Peyer's patch (tissue), 4 donors: ENCODE data around the gene GMEB2. TPM values are rescaled to one million over a fixed set of nuclear protein-coding genes. Genes with fewer than 3 reads are reported as not detected.
A peak's percentile ranks its signal among the peaks of the same experiment; 100 is the strongest.
"Not testable (repeated sequence)": the region's sequence is repeated elsewhere in the genome, so short reads cannot be mapped to it uniquely, and the experiment has no call there.

ENCODE experiments used
- DNase-seq, 3 donors: peaks; one replicate each; pipeline ENCODE4 v3.0.0-alpha.2; 2017 to 2019
- H3K27ac ChIP-seq, 4 donors: fragments of 200-600 bp; sonication (generic); one replicate each; pipeline ENCODE4 v1.5.1; 2016 to 2019
- H3K27me3 ChIP-seq, 2 donors: fragments of 200-600 bp; sonication (generic); one replicate each; pipeline ENCODE4 v1.5.1; 2019
- H3K36me3 ChIP-seq, 3 donors: fragments of 200-600 bp; sonication (generic); one replicate each; pipeline ENCODE4 v1.5.1; 2016 to 2019
- H3K4me1 ChIP-seq, 4 donors: fragments of 200-600 bp; sonication (generic); one replicate each; pipeline ENCODE4 v1.5.1; 2016 to 2019
- H3K4me3 ChIP-seq, 4 donors: fragments of 200-600 bp; sonication (generic); 1 replicate in 3 of 4; 2 replicates in 1 of 4; pipeline ENCODE4 v1.5.1; 2016 to 2019; ENCODE audit warnings: mild to moderate bottlenecking in 1 of 4
- H3K9me3 ChIP-seq, 4 donors: fragments of 200-600 bp; sonication (generic); one replicate each; pipeline ENCODE4 v1.5.1; 2016 to 2019; ENCODE audit warnings: mild to moderate bottlenecking in 1 of 4
- POLR2A ChIP-seq, 2 donors: fragments of 450-650 bp; IDR thresholded peaks; one replicate each; pipeline ENCODE4 v1.5.1; 2017; ENCODE audit warnings: antibody characterized with exemption in 2 of 2, mild to moderate bottlenecking in 2 of 2, moderate library complexity in 2 of 2
- total RNA-seq, 4 donors: library from RNA; depleted of rRNA; stranded (reverse); fragments of >200 nt; gene quantifications; one replicate each; pipeline ENCODE4 v1.1.0, GENCODE V29; 2016
- TF ChIP-seq, protein P1 (sequence below), 6 experiments: fragments of 450-650 bp in 4 of 6; fragments of 200-600 bp in 2 of 6; sonication (generic) in 1 of 6; IDR thresholded peaks; one replicate each; pipeline ENCODE4 v1.5.1; 2017 to 2019; ENCODE audit warnings: antibody characterized with exemption in 6 of 6, mild to moderate bottlenecking in 3 of 6, moderate library complexity in 1 of 6

Gene GMEB2
- 10 to 100 TPM; 13.8 to 24.5 (median 17.1) TPM for total RNA-seq

DNA sequence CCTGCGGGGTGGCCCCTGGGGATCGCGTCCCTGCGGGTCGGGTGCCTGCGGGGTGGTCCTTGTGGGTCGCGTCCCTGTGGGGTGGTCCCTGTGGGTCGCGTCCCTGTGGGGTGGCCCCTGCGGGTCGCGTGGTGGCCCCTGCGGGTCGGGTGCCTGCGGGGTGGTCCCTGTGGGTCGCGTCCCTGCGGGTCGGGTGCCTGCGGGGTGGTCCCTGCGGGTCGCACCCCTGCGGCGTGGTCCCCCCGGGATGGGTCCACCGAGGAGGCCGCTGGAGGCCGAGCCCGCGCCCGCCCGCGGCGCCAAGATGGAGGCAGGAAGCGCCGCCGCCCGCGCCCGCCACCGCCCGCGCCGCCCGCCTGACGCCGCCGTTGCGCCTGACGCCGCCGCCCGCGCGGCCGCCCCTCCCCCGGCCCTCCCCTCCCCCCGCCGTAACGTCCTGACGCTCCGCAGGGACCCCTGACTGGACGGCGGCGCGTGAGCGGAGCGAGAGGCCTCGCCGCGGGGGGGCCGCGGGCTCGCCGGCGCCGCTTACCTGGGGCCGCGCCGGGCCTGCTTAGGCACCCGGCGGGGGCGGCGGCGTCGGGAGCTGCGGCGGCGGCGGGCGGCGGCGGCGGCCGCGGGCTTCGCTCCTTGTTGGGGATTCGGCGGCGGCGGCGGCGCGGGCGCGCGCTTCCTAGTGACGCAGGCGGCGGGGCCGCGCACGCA lies at the start of gene GMEB2:
GMEB2 (minus strand) TSS at position 678 of the 705 bp plus-strand sequence. CDS start 7,704 bp downstream, outside the sequence.
- H3K36me3 ChIP-seq = no peaks in the 10 kb centered on the region
- H3K27ac ChIP-seq = peak within 1 kb of the TSS; percentile 96 to 99 (median 98)
- TF ChIP-seq POLR2A (IDR thresholded peaks at IDR 0.05) = peak; percentile 34 to 64
- TF ChIP-seq, protein P1, sequence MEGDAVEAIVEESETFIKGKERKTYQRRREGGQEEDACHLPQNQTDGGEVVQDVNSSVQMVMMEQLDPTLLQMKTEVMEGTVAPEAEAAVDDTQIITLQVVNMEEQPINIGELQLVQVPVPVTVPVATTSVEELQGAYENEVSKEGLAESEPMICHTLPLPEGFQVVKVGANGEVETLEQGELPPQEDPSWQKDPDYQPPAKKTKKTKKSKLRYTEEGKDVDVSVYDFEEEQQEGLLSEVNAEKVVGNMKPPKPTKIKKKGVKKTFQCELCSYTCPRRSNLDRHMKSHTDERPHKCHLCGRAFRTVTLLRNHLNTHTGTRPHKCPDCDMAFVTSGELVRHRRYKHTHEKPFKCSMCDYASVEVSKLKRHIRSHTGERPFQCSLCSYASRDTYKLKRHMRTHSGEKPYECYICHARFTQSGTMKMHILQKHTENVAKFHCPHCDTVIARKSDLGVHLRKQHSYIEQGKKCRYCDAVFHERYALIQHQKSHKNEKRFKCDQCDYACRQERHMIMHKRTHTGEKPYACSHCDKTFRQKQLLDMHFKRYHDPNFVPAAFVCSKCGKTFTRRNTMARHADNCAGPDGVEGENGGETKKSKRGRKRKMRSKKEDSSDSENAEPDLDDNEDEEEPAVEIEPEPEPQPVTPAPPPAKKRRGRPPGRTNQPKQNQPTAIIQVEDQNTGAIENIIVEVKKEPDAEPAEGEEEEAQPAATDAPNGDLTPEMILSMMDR (IDR thresholded peaks at IDR 0.05) = no peak

GRCh38 chr20:63675681-63676368 lies 48.9 kb upstream of the GMEB2 start:
- Histone ChIP-seq H3K9me3 (no peaks in the 10 kb centered on the region), H3K4me3 (no peak overlapping the region), H3K36me3 (peaks cover 0 to 38% (median 0%) of the 10 kb centered on the region in 3 donors), H3K4me1 (no peaks in the 10 kb centered on the region), H3K27me3 (no peaks in the 10 kb centered on the region), H3K27ac (no peak overlapping the region)
- TF ChIP-seq, protein P1 (IDR thresholded peaks at IDR 0.05) = no peak
- no peak for TF ChIP-seq POLR2A (IDR thresholded peaks at IDR 0.05)
- DNase-seq = no peak

More for the DNA sequence above, at the start of gene GMEB2:
- H3K9me3 ChIP-seq = no peaks in the 10 kb centered on the region
- H3K4me3 ChIP-seq = peak within 1 kb of the TSS; percentile 92 to 100 (median 98)
- peak; percentile 61 to 92 (median 87) for DNase-seq
- H3K27me3 ChIP-seq = no peaks in the 10 kb centered on the region
- peaks cover 0 to 17% (median 3%) of the 10 kb centered on the region in 4 donors for H3K4me1 ChIP-seq

DNA sequence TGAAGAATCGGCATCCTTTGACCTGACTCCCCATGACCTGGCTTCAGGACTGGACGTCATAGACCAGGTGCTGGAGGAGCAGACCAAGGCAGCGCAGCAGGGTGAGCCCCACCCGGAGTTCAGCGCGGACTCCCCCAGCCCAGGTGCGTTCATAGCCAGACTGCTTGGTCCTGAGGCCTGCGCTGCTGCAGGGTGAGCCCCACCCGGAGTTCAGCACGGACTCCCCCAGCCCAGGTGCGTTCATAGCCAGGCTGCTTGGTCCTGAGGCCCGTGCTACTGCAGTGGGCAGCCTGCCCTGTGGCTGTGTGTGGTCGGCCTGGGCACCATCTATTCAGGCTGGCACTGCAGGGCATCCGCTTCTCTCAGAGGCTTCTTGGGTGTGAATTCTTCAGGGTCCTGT lies 47.0 kb upstream of the GMEB2 start:
- no peaks in the 10 kb centered on the region for H3K9me3 ChIP-seq
- H3K4me3 ChIP-seq = no peak overlapping the region
- no peaks in the 10 kb centered on the region for H3K27me3 ChIP-seq
- H3K36me3 ChIP-seq = peaks cover 0 to 32% (median 0%) of the 10 kb centered on the region in 3 donors
- no peak overlapping the region for H3K27ac ChIP-seq
- TF ChIP-seq, protein P1 (IDR thresholded peaks at IDR 0.05) = no peak
- no peak for TF ChIP-seq POLR2A (IDR thresholded peaks at IDR 0.05)
- no peak for DNase-seq
- H3K4me1 ChIP-seq = no peaks in the 10 kb centered on the region

GRCh38 chr20:63672666-63673065 lies 45.8 kb upstream of the GMEB2 start:
- no peak overlapping the region for H3K4me3 ChIP-seq
- no peak for TF ChIP-seq POLR2A (IDR thresholded peaks at IDR 0.05)
- TF ChIP-seq, protein P1 (IDR thresholded peaks at IDR 0.05) = no peak
- H3K4me1 ChIP-seq = no peaks in the 10 kb centered on the region
- H3K27ac ChIP-seq = no peak overlapping the region
- DNase-seq = no peak
- no peaks in the 10 kb centered on the region for H3K27me3 ChIP-seq
- H3K36me3 ChIP-seq = peaks cover 0 to 33% (median 0%) of the 10 kb centered on the region in 3 donors
- H3K9me3 ChIP-seq = no peaks in the 10 kb centered on the region

- not testable (repeated sequence) for H3K27me3 ChIP-seq, H3K4me3 ChIP-seq, H3K4me1 ChIP-seq, DNase-seq, H3K9me3 ChIP-seq, H3K27ac ChIP-seq
- peaks cover 0 to 35% (median 0%) of the 10 kb centered on the region in 3 donors for H3K36me3 ChIP-seq
These were observed 44.8 kb upstream of the GMEB2 start for GRCh38 chr20:63671695-63672094.

DNA sequence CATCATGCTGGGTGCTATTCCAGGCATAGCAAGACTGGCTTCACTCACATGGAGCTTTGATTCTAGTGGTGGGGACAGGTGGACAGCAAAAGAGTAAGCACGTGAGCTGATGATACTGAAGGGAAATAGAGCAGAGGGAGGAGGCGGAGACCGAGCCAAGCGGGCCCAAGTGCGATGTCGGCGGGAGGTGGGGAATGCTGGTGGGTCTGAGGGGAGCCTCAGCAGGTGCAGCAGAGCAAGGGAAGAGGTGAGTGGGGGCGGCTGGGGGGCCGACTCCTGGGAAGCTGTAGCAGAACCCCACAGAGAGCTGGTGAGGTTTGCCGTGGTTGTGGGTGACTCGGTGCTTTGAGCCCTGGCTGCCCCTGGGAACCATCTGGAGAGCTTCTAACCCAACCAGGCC lies 41.5 kb upstream of the GMEB2 start:
- TF ChIP-seq, protein P1 (IDR thresholded peaks at IDR 0.05) = no peak
- TF ChIP-seq POLR2A (IDR thresholded peaks at IDR 0.05) = no peak
- no peaks in the 10 kb centered on the region for H3K27me3 ChIP-seq
- no peak overlapping the region for H3K4me3 ChIP-seq
- no peaks in the 10 kb centered on the region for H3K9me3 ChIP-seq
- H3K36me3 ChIP-seq = peaks cover 0 to 52% (median 0%) of the 10 kb centered on the region in 3 donors
- H3K27ac ChIP-seq = no peak overlapping the region
- H3K4me1 ChIP-seq = no peaks in the 10 kb centered on the region
- no peak for DNase-seq
